Measurements from ENCODE around the gene TMEM235. TPM values are rescaled to one million over a fixed set of nuclear protein-coding genes. Genes with fewer than 3 reads are reported as not detected.

TMEM235 gene
- total and polyA plus RNA-seq, 2 donors (not counting 3 experiments of a cell fraction or from before 2014, with no cell fraction given) = 0.04 to 0.38 TPM

- POLR2A ChIA-PET = no interaction called here
- Histone ChIP-seq H3K4me3 (replicated peaks in 1 of 3; ENCODE audit: insufficient read depth in 1 of 3, low read depth in 1 of 3, low read length in 3 of 3) (no peak overlapping the region), H3K4me1 (ENCODE audit: control insufficient read depth, extremely low read depth, insufficient read depth, low read length) (no peaks in the 10 kb centered on the region), H3K9me3 (replicated peaks; ENCODE audit: control insufficient read depth, insufficient read depth, low read length) (no peaks in the 10 kb centered on the region), H2AFZ (ENCODE audit: low read depth, low read length) (no peak overlapping the region), H4K20me1 (replicated peaks; ENCODE audit: control insufficient read depth, extremely low read depth, insufficient read depth, low read length) (no peaks in the 10 kb centered on the region), H3K27ac (ENCODE audit: insufficient read depth, low read depth, low read length) (no peak overlapping the region), H3K36me3 (ENCODE audit: control insufficient read depth in 2 of 2, extremely low read depth in 1 of 2, insufficient read depth in 2 of 2, low read length in 2 of 2) (peaks cover 0 to 12% of the 10 kb centered on the region in 2 experiments), H3K79me2 (ENCODE audit: control insufficient read depth, insufficient read depth, low read length) (no peaks in the 10 kb centered on the region), H3K27me3 (ENCODE audit: control insufficient read depth in 2 of 2, insufficient read depth in 2 of 2, low read length in 2 of 2) (no peaks in the 10 kb centered on the region), H3K9ac (replicated peaks; ENCODE audit: extremely low read depth, insufficient read depth, low read length) (no peak overlapping the region), H3K9me1 (replicated peaks; ENCODE audit: control insufficient read depth, extremely low read depth, insufficient read depth, low read length) (no peaks in the 10 kb centered on the region), H3K4me2 (ENCODE audit: insufficient read depth, low read length) (no peak overlapping the region)
- DNase-seq (ENCODE audit: low read depth, low spot score) (no peak), FAIRE-seq (no peak)
- BruUV-seq (replicated peaks) = no TSS peak
- TF ChIP-seq EZH2 (IDR thresholded peaks at IDR 0.05; ENCODE audit: borderline replicate concordance, low read depth, low read length, severe bottlenecking) (no peak), FOS (IDR thresholded peaks at IDR 0.05; ENCODE audit: borderline replicate concordance, insufficient read depth, low read length) (no peak), MYC (IDR thresholded peaks at IDR 0.05; ENCODE audit: low read depth, low read length) (no peak), CTCF (IDR thresholded peaks at IDR 0.05; ENCODE audit: extremely low read depth in 1 of 2, insufficient read depth in 1 of 2, low read depth in 1 of 2, low read length in 2 of 2) (no peak), POLR2A (IDR thresholded peaks at IDR 0.05; ENCODE audit: low read depth, low read length) (no peak), GATA2 (IDR thresholded peaks at IDR 0.05; ENCODE audit: insufficient read depth, insufficient read length, low read depth, low read length) (no peak), POLR2AphosphoS5 (IDR thresholded peaks at IDR 0.05; ENCODE audit: insufficient read depth, low read depth, low read length) (no peak), JUN (IDR thresholded peaks at IDR 0.05; ENCODE audit: borderline replicate concordance, insufficient read depth, insufficient read length, low read depth) (no peak), MAX (IDR thresholded peaks at IDR 0.05; ENCODE audit: insufficient read depth, insufficient read length) (no peak)
- dilution Hi-C loops (cut with MboI; ENCODE audit: extremely low pct_ligation_motif_present, low sequenced_read_pairs) (no loop called here), intact Hi-C loops (cut with micrococcal nuclease) (no loop called here)
- CTCF ChIA-PET = no interaction called here
Measured at GRCh38 chr17:78205124-78205775, 26.2 kb upstream of the TMEM235 start.
